GM12878 (cell line): Measurements from ENCODE around the gene KRTAP12-1. TPM values are rescaled to one million over a fixed set of nuclear protein-coding genes. Genes with fewer than 3 reads are reported as not detected.
"Not testable (repeated sequence)": the region's sequence is repeated elsewhere in the genome, so short reads cannot be mapped to it uniquely, and the experiment has no call there.

Experiments
- ATAC-seq: fragments of 200-7000 bp; cut with Tn5 transposase; 3 replicates; pipeline ENCODE4 v1.9.1; 2020; ENCODE audit warnings: mild to moderate bottlenecking, moderate library complexity
- BruUV-seq: library from RNA; stranded (reverse); fragments of 400-500 nt; replicated peaks from 2 replicates; lab custom pipeline; 2021; lab: Mats Ljungman, UMichigan
- CTCF ChIA-PET: fragments of 300-600 bp; sonication (Branson Sonifier 250); formaldehyde crosslinking; extraction: SDS; loops from one replicate; lab custom pipeline; 2021; ENCODE audit warnings: inconsistent platforms; lab: Yijun Ruan, JAX
- POLR2A ChIA-PET: fragments of 350-600 bp; formaldehyde crosslinking; extraction: SDS; loops from one replicate; lab custom pipeline; 2021; ENCODE audit warnings: inconsistent platforms; lab: Charles Lee
- RAD21 ChIA-PET: fragments of 300-600 bp; sonication (Branson Sonifier 250); formaldehyde crosslinking; loops from one replicate; lab custom pipeline; 2023; ENCODE audit warnings: antibody characterized with exemption; ENCODE audit not compliant: unreplicated experiment; lab: Charles Lee
- SMC1A ChIA-PET: fragments of 300-600 bp; sonication (Branson Sonifier 250); formaldehyde crosslinking; loops from one replicate; lab custom pipeline; 2023; ENCODE audit not compliant: unreplicated experiment, uncharacterized antibody; lab: Charles Lee
- DNase-seq: peaks from one replicate; pipeline ENCODE4 v3.0.0-alpha.2; 2011; ENCODE audit warnings: low read depth, low spot score
- FAIRE-seq: peaks from 3 replicates; lab custom pipeline; 2011; peaks lifted over from hg19 to GRCh38; lab: Jason Lieb, UNC
- H2AFZ ChIP-seq: 2 replicates; pipeline ENCODE4 v1.6.0; 2011; ENCODE audit warnings: low read depth, low read length, control low read depth; ENCODE audit not compliant: control insufficient read depth
- H3K27ac ChIP-seq: 2 replicates; pipeline ENCODE4 v1.5.1; 2011; ENCODE audit warnings: control low read depth; ENCODE audit not compliant: control insufficient read depth, insufficient read depth
- H3K27me3 ChIP-seq, 2 experiments: replicated peaks in 1 of 2; 2 replicates each; pipeline versions ENCODE4 v1.6.0 to v1.6.1; 2011; ENCODE audit warnings: low read length in 1 of 2; ENCODE audit not compliant: control insufficient read depth in 2 of 2, insufficient read depth in 2 of 2
- H3K36me3 ChIP-seq, 2 experiments: 2 replicates each; pipeline ENCODE4 v1.5.1; 2011; ENCODE audit warnings: low read length in 1 of 2; ENCODE audit not compliant: control insufficient read depth in 2 of 2, insufficient read depth in 2 of 2
- H3K4me1 ChIP-seq: 2 replicates; pipeline ENCODE4 v1.6.1; 2011; ENCODE audit warnings: mild to moderate bottlenecking, low read length, moderate library complexity, mixed read lengths; ENCODE audit not compliant: control insufficient read depth, insufficient read depth
- H3K4me2 ChIP-seq: 2 replicates; pipeline ENCODE4 v1.6.0; 2011; ENCODE audit warnings: control low read depth; ENCODE audit not compliant: control insufficient read depth, insufficient read depth
- H3K4me3 ChIP-seq: fragments of 200-600 bp; sonication (generic); 2 replicates; pipeline ENCODE4 v1.5.1; 2016
- H3K79me2 ChIP-seq: 2 replicates; pipeline ENCODE4 v1.6.0; 2011; ENCODE audit warnings: low read length; ENCODE audit not compliant: control insufficient read depth, insufficient read depth
- H3K9ac ChIP-seq: 2 replicates; pipeline ENCODE4 v1.8.0; 2011; ENCODE audit warnings: low read length, control low read depth, mixed read lengths; ENCODE audit not compliant: control insufficient read depth, insufficient read depth
- H3K9me3 ChIP-seq: replicated peaks from 3 replicates; pipeline ENCODE4 v1.5.1; 2011; ENCODE audit warnings: mild to moderate bottlenecking, low read length; ENCODE audit not compliant: control insufficient read depth, insufficient read depth
- H4K20me1 ChIP-seq: 2 replicates; pipeline ENCODE4 v1.6.0; 2011; ENCODE audit not compliant: control insufficient read depth, insufficient read depth
- EED ChIP-seq: sonication (generic); IDR thresholded peaks from 2 replicates; pipeline ENCODE4 v1.6.1; 2016; ENCODE audit warnings: antibody characterized with exemption, low read depth
- ETV6 ChIP-seq, 2 experiments: fragments of 450-650 bp in 1 of 2; IDR thresholded peaks in 1 of 2; conservative IDR thresholded peaks in 1 of 2; 2 replicates each; pipeline ENCODE4 v1.6.1; 2014; ENCODE audit warnings: antibody characterized with exemption in 1 of 2, borderline replicate concordance in 1 of 2, low read depth in 1 of 2, mild to moderate bottlenecking in 1 of 2, moderate library complexity in 1 of 2
- LARP7 ChIP-seq: fragments of 450-650 bp; IDR thresholded peaks from 2 replicates; pipeline ENCODE4 v1.6.1; 2017; ENCODE audit warnings: mild to moderate bottlenecking
- RB1 ChIP-seq: fragments of 450-650 bp; formaldehyde crosslinking; IDR thresholded peaks from 2 replicates; pipeline ENCODE4 v1.6.1; 2017; ENCODE audit warnings: mild to moderate bottlenecking, borderline replicate concordance
- RELA ChIP-seq: fragments of 450-650 bp; IDR thresholded peaks from 2 replicates; pipeline ENCODE4 v1.8.0; 2014; ENCODE audit warnings: borderline replicate concordance; ENCODE audit not compliant: partially characterized antibody
- SIN3A ChIP-seq: IDR thresholded peaks from 2 replicates; pipeline ENCODE4 v1.6.1; 2012; ENCODE audit warnings: low read depth, low read length, improper control_type of control experiment
- WGBS: methylation state at CpG from one replicate; pipeline ENCODE4 v1.1.6; 2016; ENCODE audit warnings: low lambda C conversion rate; ENCODE audit not compliant: insufficient replicate concordance, insufficient coverage; ENCODE audit errors: missing lambda C conversion rate; 5-methylcytosine and 5-hydroxymethylcytosine counted together
- in situ Hi-C: fragments of 300-500 bp; cut with MboI; formaldehyde crosslinking; loops from 9 replicates; pipeline ENCODE4 v1.14.3; 2018; ENCODE audit warnings: mixed read lengths
- intact Hi-C: fragments of 100-400 bp; cut with micrococcal nuclease; formaldehyde crosslinking; loops from one replicate; pipeline ENCODE4 v1.14.2; 2022; ENCODE audit not compliant: unreplicated experiment
- polyA plus RNA-seq, 11 experiments: library from polyadenylated mRNA; depleted of rRNA in 4 of 11; unstranded in 6 of 11; stranded (reverse) in 5 of 11; fragments of >200 nt; fragmentation: Nextera tagmentation in 4 of 11; fragmentation: Illumina TruSeq in 1 of 11; extraction: Ambion mirVana in 4 of 11; extraction: Trizol in 1 of 11; gene quantifications; 1 replicate in 1 of 11; 2 replicates in 10 of 11; pipeline versions ENCODE4 v1.2.1 to v1.2.3, GENCODE V29; 2011 to 2016; ENCODE audit warnings: inconsistent platforms in 2 of 11, missing spikeins in 2 of 11, low read depth in 1 of 11
- total RNA-seq, 4 experiments: library from RNA; depleted of rRNA in 3 of 4; stranded (reverse); fragments of >200 nt in 3 of 4; fragmentation: Illumina TruSeq in 1 of 4; extraction: Trizol in 1 of 4; gene quantifications; 2 replicates each; pipeline versions ENCODE4 v1.2.1 to v1.2.3, GENCODE V29; 2013 to 2021
- TF ChIP-seq, protein P1 (sequence below): fragments of 450-650 bp; IDR thresholded peaks from 2 replicates; pipeline ENCODE4 v1.6.1; 2017; ENCODE audit warnings: mild to moderate bottlenecking, low read depth, inconsistent platforms; ENCODE audit not compliant: poor library complexity, severe bottlenecking

Gene KRTAP12-1
- total and polyA plus RNA-seq, 10 of the 15 experiments (the other 5 are each of a cell fraction or from before 2014, with no cell fraction given), result not detected

- H3K4me3 ChIP-seq, result no peak overlapping the region
- DNase-seq, result no peak
- H3K79me2 ChIP-seq, result no peaks in the 10 kb centered on the region
- no peaks in the 10 kb centered on the region for H4K20me1 ChIP-seq
- 60% methylated on average over 8 of the region's 8 CpGs for WGBS
- H3K4me2 ChIP-seq, result no peak overlapping the region
- H3K9me3 ChIP-seq, result peaks cover 1% of the 10 kb centered on the region; the same call in 1 of the 3 replicates
- RAD21 ChIA-PET, result no interaction called here
- H3K9ac ChIP-seq, result no peak overlapping the region
- TF ChIP-seq EED (no peak), RELA (no peak), RB1 (no peak), ETV6 (conservative IDR thresholded peaks at IDR 0.05 in 1 of 2, IDR thresholded peaks at IDR 0.05 in 1 of 2; ENCODE audit: borderline replicate concordance in 1 of 2, low read depth in 1 of 2) (no peak), SIN3A (no peak), LARP7 (no peak)
- TF ChIP-seq, protein P1, sequence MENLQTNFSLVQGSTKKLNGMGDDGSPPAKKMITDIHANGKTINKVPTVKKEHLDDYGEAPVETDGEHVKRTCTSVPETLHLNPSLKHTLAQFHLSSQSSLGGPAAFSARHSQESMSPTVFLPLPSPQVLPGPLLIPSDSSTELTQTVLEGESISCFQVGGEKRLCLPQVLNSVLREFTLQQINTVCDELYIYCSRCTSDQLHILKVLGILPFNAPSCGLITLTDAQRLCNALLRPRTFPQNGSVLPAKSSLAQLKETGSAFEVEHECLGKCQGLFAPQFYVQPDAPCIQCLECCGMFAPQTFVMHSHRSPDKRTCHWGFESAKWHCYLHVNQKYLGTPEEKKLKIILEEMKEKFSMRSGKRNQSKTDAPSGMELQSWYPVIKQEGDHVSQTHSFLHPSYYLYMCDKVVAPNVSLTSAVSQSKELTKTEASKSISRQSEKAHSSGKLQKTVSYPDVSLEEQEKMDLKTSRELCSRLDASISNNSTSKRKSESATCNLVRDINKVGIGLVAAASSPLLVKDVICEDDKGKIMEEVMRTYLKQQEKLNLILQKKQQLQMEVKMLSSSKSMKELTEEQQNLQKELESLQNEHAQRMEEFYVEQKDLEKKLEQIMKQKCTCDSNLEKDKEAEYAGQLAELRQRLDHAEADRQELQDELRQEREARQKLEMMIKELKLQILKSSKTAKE, result no peak
- TF ChIP-seq, all 136 proteins: peak for 0
- ChIA-PET POLR2A (no interaction called here), SMC1A (no interaction called here), CTCF (no interaction called here)
- intact Hi-C loops, result no loop called here
- H3K27ac ChIP-seq, result no peak overlapping the region
- no peaks in the 10 kb centered on the region for H3K27me3 ChIP-seq
- in situ Hi-C loops, result no loop called here
- H3K4me1 ChIP-seq, result no peaks in the 10 kb centered on the region
- no TSS peak for BruUV-seq
- no peak for ATAC-seq
- no peak overlapping the region for H2AFZ ChIP-seq
- FAIRE-seq, result no peak
- H3K36me3 ChIP-seq, result no peaks in the 10 kb centered on the region
These were observed 34.8 kb downstream of the KRTAP12-1 start for GRCh38 chr21:44647222-44647552.

- H3K9me3 ChIP-seq, H3K27me3 ChIP-seq, H3K79me2 ChIP-seq, in situ Hi-C loops, H3K4me2 ChIP-seq, CTCF ChIA-PET, BruUV-seq, H3K4me1 ChIP-seq, DNase-seq, FAIRE-seq, H3K27ac ChIP-seq, ATAC-seq, H4K20me1 ChIP-seq, RAD21 ChIA-PET, H3K4me3 ChIP-seq, intact Hi-C loops, H3K36me3 ChIP-seq, H3K9ac ChIP-seq, H2AFZ ChIP-seq, SMC1A ChIA-PET: not testable (repeated sequence)
- WGBS, result 45% methylated on average over 21 of the region's 21 CpGs
- POLR2A ChIA-PET, result interaction anchor here (0.7 kb wide), 1 partner anchor 116 kb away, joined by 4 read pairs; no protein-coding TSS in a partner anchor
These were observed 35.4 kb downstream of the KRTAP12-1 start, which contains the start of gene KRTAP10-11 for GRCh38 chr21:44646366-44647221. KRTAP10-11 (plus strand) TSS chr21:44646414; CDS start chr21:44646459, 45 bp downstream.
